Measurements from ENCODE around the gene CNTNAP2.
"Not testable (repeated sequence)": the region's sequence is repeated elsewhere in the genome, so short reads cannot be mapped to it uniquely, and the experiment has no call there.

The CNTNAP2 gene

GRCh38 chr7:147771344-147771743 is 1654.7 kb downstream of the CNTNAP2 start:
- DNase-seq (ENCODE audit: low spot score) = no peak

- no peak for DNase-seq (ENCODE audit: low spot score)
These were observed 1657.9 kb downstream of the CNTNAP2 start for GRCh38 chr7:147774461-147774860.

- DNase-seq (ENCODE audit: low spot score) = no peak
These were observed 1659.1 kb downstream of the CNTNAP2 start for GRCh38 chr7:147775516-147776284.

- no peak for DNase-seq (ENCODE audit: low spot score)
These were observed 1660.7 kb downstream of the CNTNAP2 start for GRCh38 chr7:147777309-147777708.

GRCh38 chr7:147779949-147780348 is 1663.3 kb downstream of the CNTNAP2 start:
- no peak for DNase-seq (ENCODE audit: low spot score)

GRCh38 chr7:147796581-147796980 is 1680.0 kb downstream of the CNTNAP2 start:
- DNase-seq (ENCODE audit: low spot score) = no peak

GRCh38 chr7:147798001-147798400 is 1681.4 kb downstream of the CNTNAP2 start:
- no peak for DNase-seq (ENCODE audit: low spot score)

GRCh38 chr7:147801762-147802161 is 1685.2 kb downstream of the CNTNAP2 start:
- DNase-seq (ENCODE audit: low spot score) = not testable (repeated sequence)

- DNase-seq (ENCODE audit: low spot score) = no peak
These were observed 1686.5 kb downstream of the CNTNAP2 start for GRCh38 chr7:147803151-147803550.

- DNase-seq (ENCODE audit: low spot score) = no peak
These were observed 1687.0 kb downstream of the CNTNAP2 start for GRCh38 chr7:147803606-147804005.

GRCh38 chr7:147804032-147804431 is 1687.4 kb downstream of the CNTNAP2 start:
- DNase-seq (ENCODE audit: low spot score) = no peak

- no peak for DNase-seq (ENCODE audit: low spot score)
These were observed 1689.5 kb downstream of the CNTNAP2 start for GRCh38 chr7:147805996-147806576.

GRCh38 chr7:147809786-147810185 is 1693.2 kb downstream of the CNTNAP2 start:
- no peak for DNase-seq (ENCODE audit: low spot score)

- no peak for DNase-seq (ENCODE audit: low spot score)
These were observed 1693.7 kb downstream of the CNTNAP2 start for GRCh38 chr7:147810269-147810668.

- no peak for DNase-seq (ENCODE audit: low spot score)
These were observed 1695.3 kb downstream of the CNTNAP2 start for GRCh38 chr7:147811923-147812322.

GRCh38 chr7:147813316-147813715 is 1696.7 kb downstream of the CNTNAP2 start:
- DNase-seq (ENCODE audit: low spot score) = no peak

GRCh38 chr7:147818317-147818716 is 1701.7 kb downstream of the CNTNAP2 start:
- DNase-seq (ENCODE audit: low spot score) = no peak

GRCh38 chr7:147824671-147825070 is 1708.1 kb downstream of the CNTNAP2 start:
- DNase-seq (ENCODE audit: low spot score) = no peak

GRCh38 chr7:147829016-147829415 is 1712.4 kb downstream of the CNTNAP2 start:
- DNase-seq (ENCODE audit: low spot score) = no peak

- no peak for DNase-seq (ENCODE audit: low spot score)
These were observed 1717.0 kb downstream of the CNTNAP2 start for GRCh38 chr7:147833557-147833956.

GRCh38 chr7:147833970-147834369 is 1717.4 kb downstream of the CNTNAP2 start:
- no peak for DNase-seq (ENCODE audit: low spot score)

GRCh38 chr7:147852833-147853232 is 1736.2 kb downstream of the CNTNAP2 start:
- no peak for DNase-seq (ENCODE audit: low spot score)

All from AG08396 (cell line).